HG03457 (cell line): ENCODE measurements around the gene NFIB.

ENCODE experiments used
- ATAC-seq: cut with Tn5 transposase; IDR thresholded peaks from one replicate; pipeline ENCODE4 v1.9.1; 2021; ENCODE audit warnings: moderate number of reproducible peaks; ENCODE audit not compliant: unreplicated experiment

NFIB gene

DNA sequence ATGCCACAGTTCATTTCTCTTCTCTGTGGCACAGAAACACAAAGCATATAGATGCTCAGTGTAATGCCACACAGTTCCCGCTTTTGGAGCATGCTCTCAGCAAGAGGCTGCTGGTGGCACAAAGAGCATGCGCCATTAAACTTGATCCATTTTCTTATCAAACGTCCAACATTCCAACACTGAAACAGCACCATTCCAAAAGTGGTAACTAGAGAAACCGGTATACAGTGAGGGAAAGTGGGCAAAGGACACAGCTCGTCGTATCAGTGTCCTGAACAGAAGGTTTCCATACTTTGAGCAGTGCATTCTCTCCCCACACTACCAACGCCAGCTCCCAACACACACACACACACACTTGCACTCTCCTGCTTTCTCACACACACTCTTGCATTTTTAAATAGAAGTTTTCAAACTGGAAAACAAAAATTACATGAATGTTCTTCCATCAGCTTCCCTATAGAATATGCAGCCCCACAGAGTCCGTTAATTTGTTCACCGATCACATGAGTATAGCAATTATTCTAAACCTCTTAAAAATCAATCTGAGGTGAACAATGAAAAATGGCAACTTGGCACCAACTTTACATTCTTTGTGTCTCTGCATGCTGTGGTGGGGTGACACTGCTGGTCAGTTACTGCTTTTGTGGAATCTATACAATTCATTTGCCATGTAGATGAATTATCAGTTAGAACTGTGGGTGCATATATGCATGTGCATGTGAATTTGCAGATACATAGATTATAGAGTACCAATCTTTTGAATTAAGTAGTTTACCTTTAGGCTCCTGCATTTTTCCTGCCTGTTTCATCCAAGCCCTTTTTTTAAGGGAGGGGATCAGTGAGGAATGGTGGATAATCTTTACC, 5.7 kb downstream of the NFIB start:
- ATAC-seq = no peak

DNA sequence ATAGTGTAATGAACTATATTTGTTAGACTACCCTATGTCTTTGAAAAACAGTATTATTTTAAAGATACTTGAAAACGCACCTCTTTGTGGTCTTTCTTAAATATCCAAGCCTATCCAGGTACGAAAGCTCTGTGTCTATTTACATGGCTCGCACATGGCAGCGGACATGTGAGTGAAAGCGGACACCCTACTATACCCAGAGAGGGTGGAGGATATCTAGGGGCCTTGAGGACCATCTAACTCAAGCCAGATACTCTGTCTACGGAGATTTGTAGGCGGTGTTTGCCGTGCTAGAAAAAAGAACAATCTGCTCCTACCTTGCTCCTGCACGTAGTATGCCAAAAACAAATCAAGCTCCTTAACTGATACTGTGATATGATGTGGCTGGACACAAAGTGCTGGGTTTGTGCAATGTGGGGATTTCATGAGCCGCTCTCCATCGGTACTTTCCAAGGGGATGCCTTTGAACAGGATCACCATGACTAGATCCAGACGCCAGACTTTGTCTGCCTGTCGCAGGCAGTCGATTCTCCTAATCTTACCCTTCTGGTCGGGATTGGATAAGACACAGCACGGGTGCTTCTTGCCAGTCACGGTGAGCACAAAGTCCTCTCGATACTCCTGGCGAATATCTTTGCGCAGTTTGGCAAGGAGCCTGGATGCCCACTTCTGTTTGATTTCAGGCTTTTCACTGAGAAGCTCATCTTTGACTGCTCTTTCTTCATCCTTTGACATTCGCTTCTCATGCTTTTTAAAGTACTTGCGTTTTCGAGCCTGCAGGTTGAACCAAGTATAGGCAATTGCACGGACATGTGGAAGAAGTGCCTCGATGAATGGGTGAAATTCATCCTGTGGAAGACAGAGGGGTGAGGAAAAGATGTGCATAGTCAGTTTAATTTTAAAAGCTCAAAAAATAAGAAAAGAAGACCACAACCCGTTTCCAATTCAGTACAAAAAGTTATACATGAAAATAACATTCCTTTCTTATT, 7.0 kb downstream of the NFIB start:
- no peak for ATAC-seq

DNA sequence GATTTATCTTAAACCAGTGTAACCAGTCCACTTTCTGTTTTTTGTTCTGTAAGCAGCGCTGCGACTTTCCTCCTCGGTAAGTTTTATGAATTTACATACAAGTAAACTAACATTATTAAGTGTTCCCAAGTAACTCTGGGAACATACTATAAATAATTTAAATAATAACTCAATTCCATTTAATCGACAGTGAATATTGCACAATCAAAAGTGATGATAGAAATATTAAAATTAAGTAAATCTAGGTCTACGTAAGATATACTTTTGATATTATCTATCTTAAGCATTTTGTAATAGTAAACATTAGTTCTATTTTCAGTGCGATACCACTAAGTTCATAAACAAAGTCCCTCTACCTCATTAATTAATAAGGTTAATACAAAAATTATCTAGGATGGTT, 7.8 kb downstream of the NFIB start:
- no peak for ATAC-seq

DNA sequence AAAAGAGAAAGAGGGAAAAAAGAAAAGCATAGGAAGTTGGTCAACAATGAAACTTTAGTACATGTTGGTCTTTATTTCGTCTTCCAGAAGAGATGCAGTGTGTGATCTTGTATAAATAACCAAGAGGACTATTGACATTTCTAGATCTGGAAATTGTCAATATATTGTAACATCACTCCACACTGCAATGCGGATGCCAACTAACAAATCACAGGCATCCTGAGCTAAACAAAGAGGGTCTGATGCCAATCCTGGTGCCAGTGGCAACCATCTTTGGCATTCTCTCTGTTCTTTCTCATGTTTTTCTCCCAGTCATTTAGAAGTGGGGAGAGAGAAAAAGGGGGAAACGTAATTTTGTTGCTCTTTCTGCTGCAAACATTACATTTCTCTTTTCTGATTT, 9.7 kb downstream of the NFIB start:
- no peak for ATAC-seq

DNA sequence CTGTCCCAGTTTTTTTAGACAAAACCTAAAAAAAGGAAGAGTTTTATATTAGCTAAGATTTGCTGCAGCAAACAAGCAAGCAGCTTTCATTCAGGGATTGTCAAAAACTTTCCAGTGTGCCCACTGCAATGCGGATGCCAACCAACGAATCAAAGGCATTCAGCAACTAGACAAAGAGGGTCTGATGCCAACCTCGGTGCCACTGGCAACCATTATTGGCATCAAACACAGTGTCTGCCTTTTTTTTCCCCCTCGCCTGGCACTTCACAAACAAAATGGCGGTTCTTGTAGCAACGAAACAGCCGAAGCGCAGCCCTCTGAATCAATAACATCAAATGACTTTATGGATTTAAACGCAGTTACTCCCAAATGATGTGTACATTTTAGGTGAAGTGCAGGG, 10.4 kb downstream of the NFIB start:
- ATAC-seq = no peak

DNA sequence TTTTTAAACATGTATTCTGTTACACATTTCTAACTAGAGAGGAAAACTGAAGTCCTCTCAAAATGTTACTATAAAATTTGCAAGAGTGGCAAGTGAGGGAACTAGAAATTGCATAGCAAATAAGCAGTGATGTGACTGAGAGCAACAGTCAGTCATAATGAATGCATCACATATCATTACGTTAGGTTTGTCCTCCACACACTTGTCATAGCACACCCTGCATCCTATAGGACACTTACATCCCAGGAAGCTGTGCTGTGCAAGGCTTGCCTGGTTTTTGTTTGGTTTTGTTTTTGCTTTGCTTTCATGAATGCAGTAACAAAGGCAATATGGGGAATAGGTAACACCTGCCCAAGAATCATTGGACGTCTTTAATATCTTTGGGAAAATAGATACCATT, 10.8 kb downstream of the NFIB start:
- ATAC-seq = no peak

DNA sequence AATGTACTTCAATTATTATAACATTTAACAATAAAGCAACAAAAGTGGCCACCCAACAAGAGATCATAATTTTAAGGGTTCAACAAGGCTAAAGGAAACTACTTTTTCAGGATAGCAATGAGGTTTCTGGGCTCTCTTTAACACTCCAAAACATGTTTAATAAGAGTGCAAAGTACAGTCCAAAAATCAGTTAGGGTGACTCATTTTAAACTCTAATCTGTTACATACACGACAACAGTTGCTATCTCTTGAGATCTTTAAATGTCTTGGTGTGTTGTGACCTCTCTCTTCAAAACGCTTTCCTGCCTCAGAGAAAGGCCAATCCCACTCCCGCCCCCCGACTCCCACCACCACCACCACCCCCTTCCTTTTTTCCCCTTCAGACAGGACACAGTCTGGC, 11.5 kb downstream of the NFIB start:
- ATAC-seq = no peak

DNA sequence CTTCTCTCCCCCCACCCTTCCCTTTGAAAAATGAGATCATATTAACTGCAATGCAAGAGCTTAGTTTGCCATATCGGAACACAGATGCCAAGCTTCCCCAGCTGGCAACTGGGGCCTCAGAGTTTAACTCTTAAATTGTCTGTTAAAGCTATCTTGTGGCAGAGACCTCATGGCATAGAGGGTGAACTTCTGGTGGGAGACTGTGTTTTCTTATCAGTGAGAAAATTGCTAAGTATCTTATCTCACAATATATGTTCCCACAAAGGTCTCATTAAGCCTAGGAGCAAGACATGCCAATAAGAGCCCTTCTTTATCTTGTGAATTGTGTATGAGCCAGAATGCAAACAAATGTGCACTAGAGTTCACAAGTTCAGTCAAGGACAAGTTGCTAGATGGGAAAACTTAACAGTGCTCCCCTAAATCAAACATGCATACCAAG, 12.3 kb downstream of the NFIB start:
- no peak for ATAC-seq

DNA sequence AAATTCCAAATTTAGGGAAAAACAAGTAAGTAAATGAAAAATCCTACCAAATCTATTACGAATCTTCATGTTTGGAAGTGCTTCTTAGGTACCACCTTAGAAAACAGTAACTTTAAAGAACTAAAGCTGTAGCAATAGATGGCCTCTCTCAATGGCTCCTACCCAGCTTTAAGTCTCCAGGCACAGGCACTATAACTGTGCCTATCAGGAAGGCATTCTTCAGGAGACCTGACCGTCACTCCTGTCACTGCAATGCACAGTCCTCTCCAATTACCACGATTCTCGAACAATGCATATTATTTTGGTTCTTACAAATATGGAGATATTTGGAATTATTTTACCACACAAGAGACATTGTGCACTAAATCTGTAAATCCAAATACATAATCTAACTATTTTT, 12.9 kb downstream of the NFIB start:
- no peak for ATAC-seq

DNA sequence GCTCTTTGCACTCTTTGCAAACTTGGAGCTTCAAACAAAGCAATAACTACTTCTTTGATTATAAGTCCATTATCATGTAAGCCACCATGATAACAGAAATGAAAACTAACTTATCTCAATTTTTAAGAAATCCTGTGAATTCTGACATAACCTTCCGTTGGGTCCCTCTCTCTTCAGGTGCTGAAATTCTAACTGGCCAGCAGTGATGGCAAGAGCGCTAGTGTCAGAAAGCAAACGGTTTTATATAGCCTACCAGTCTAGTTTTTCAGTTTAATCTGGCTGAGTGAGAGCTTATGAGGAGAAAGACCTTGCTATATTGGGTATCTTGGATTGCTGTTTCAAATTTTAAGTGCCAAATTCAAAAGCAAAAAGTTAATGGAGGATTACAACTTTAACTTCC, 13.4 kb downstream of the NFIB start:
- ATAC-seq = no peak

DNA sequence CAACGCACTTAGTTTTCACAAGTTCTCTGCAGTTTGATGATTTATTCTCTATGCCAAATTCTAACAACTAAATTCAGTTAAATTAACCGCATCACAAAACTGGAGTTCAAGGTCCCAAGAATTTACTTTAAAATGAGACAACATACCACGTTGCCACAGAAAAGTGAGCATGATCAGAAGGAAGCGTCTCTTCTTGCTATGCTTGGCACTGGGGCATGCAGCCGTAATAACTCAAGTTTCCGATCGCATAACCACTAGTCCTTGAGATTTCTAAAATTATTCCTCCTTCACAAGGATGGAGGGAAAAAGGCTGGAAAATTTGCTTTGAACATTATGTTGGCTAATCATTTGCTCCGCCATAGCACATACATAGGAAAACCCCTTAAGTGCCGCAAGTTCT, 13.9 kb downstream of the NFIB start:
- no peak for ATAC-seq

DNA sequence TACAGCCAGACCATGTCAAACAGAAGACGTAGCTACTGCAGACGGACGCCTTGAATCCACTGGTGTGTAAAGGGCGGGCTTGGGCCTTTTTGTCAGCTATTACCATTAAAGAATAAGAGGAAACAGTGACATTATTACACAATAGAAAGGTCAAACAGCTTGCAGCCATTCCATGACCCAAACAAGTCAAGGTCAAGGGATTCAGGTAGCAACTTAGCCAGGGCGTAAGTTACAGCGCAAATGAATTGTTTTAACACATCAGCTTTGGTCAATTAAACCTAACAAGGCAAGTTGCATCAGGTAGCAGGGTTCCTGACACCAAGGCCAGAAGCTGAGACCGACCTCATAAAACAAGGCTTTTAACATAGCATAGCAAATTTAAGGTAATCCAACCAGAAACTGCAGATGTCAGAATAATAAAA, 15.3 kb downstream of the NFIB start:
- no peak for ATAC-seq

DNA sequence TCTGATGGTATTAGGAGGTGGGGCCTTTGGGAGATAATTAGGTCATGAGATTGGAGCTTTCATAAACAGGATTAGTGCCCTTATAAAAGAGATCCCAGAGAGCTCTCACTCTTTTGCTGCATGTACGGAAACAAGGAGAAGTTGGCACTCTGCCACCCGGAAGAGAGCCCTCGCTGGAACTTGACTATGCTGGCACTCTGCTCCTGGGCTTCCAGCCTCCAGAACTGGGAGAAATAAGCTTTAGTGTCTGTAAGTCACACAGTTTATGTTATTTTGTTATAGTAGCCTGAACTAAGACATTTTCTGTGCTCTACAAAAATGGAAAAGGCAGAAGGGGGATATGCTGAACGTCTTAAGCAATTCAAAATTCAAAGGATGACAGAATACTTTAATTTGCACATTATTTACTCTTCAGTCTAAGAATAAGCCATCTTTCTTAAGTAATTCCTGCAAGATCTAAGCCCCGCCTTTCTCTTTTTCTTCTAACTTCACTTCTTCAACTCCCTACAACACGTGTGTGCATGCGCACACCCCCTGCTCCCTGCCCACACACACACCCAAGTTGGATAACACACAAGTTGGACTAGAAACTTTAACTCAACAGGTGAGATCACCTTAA, 17.3 kb downstream of the NFIB start:
- ATAC-seq = no peak

DNA sequence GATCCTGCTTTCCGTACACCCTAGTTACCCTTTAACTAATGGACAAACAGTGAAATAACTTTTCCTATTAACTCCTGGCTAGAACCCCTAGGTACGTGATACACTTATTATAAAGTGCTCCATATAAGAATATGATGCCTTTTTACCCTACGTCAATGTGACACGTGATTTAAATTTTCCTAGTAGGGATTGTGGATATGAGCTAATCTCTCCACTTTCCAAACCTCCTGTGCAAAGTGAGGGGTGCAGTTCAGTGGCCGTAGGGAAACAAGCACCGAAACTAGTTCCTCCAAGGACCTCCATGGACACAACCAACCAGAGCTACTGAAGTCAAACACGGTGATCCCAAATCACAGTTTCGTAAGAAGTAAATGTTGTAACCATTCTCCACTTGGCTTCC, 19.3 kb downstream of the NFIB start:
- no peak for ATAC-seq

DNA sequence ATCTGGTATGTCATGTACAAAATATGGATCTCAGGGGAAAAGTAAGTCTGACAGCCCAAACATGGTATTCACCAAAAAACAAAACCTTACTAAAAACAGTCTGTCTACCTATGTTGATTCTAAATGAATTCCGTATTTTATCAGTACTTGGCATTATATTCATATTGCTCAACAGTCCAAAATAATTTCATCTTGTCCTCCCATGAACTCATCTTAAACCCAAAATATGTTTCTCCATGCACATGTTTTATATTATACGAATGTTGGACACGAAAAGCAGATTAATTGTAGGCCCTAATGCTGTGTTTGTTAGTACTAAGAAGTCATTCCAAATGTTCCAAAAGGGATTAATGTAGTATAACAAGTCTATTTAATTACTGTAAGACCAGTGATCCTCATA, 20.1 kb downstream of the NFIB start:
- ATAC-seq = no peak

DNA sequence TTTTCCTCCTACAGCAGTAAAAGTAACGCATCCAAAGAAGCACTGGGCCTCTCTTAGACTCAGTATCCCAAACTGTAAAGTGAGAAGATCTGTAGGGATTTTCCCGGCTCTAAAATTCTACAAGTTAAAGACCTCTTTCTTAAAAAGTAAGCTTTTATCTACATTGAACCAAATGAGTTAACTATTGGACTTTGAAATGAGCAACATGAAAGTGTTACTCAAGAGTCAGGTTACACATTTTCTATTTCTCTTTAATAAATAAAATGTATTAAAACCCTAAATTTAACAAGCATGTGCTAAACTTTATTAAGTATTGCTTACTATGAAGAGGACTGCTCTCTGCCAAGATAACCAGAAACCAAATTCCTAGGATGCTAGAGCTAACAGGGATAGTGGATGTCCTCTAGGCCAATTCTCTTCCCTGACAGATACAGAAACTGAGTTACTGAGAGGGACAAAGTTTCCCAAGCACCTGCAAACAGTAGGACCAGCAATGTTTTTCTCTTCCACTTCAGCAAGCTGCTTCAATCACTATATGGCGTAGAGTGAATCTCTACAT, 21.7 kb downstream of the NFIB start:
- no peak for ATAC-seq

DNA sequence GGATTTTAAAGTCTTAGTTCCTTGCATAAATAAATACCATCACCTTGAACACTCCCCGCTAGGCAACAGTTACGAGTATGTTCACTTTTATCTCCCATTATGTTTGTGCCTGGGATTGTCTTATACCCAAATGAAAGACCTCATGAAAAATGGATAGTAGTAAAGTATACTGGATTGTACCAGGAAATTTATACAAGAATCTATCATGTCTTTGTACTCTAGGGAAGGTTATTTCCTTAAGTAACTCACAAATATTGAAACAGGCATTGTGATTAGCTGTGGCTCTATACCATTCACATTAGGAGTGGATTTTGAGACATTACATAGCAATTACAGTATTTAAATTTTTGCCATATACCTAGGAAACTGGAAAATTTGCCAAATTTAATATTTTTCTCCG, 24.0 kb downstream of the NFIB start:
- no peak for ATAC-seq

DNA sequence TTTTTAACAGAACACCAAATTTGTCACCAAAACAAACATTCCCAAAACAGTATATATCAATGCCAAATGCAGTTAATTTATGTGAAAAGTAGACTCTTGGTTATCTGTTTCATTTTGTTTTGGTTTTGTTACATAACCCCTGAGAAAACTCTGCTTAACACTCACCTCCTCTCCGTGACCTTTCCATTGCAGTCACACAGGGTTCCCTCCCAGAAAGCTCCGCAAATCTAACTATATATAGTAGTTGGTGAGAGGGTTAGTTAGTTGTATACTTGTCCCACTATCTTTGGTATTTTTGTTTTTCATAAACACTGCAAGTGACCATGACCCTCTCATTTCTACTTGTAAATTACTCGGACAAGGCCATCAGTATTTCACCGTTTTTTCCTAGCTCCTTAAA, 25.5 kb downstream of the NFIB start:
- ATAC-seq = no peak

DNA sequence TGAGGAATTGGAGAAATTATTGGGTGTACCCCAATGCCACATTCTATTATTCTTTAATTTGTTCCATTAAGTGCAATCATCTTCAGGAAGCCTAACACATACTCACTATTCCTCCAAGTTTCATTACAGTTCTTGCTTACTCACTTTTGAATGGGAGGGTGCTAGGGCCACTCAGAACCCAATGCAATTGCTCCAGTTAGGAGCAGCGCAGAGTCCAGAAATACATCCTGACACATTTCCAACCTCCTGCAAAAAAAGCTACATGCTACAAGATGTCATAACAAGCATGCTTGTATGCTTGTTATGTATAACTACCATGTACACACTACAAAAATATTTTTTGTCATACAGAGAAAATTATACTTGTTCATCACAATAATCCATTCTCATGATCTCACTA, 27.8 kb downstream of the NFIB start:
- no peak for ATAC-seq

DNA sequence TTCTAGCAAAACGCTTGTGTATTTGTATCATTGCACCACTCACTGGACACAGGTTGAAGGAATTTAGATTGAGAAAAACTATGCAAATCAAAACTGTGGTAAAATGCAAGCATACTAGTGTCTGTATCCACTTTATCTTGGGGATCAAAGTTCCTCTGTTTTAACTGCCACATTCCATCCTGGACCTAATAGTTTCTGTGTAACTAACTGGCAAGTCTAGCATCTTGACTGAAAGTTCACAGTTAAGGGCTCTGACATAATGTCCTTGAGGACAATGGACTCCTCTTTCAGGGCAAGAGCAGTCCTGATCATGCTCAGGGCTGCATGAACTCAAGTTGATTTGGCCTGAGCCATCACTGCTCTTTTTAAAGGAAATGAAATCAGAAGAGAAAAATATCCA, 30.7 kb downstream of the NFIB start:
- no peak for ATAC-seq

DNA sequence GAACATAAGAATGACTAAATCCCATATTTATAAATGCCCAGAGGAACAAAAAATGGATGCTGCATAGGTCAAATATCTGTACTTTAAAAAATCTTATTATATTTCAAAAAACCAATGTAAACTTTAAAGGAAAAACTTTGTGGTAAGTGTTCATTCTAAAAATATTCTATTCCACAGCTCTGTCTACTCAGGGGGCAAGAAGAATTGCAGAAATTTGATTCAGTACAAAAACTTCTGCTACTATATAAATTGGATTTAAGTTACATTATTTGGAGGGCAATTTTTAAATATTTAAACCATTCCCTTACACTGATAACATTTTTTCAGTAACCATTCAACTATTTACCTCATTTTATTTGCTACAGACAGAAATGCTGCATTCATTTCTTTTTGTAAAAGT, 32.1 kb downstream of the NFIB start:
- no peak for ATAC-seq
